ENCODE measurements around the gene TOPAZ1. TPM values are rescaled to one million over a fixed set of nuclear protein-coding genes. Genes with fewer than 3 reads are reported as not detected.
A peak's percentile ranks its signal among the peaks of the same experiment; 100 is the strongest.

Gene TOPAZ1
- total and polyA plus RNA-seq, 2 of the 13 experiments (the other 11 are each of a cell fraction or from before 2014, with no cell fraction given) = not detected

DNA sequence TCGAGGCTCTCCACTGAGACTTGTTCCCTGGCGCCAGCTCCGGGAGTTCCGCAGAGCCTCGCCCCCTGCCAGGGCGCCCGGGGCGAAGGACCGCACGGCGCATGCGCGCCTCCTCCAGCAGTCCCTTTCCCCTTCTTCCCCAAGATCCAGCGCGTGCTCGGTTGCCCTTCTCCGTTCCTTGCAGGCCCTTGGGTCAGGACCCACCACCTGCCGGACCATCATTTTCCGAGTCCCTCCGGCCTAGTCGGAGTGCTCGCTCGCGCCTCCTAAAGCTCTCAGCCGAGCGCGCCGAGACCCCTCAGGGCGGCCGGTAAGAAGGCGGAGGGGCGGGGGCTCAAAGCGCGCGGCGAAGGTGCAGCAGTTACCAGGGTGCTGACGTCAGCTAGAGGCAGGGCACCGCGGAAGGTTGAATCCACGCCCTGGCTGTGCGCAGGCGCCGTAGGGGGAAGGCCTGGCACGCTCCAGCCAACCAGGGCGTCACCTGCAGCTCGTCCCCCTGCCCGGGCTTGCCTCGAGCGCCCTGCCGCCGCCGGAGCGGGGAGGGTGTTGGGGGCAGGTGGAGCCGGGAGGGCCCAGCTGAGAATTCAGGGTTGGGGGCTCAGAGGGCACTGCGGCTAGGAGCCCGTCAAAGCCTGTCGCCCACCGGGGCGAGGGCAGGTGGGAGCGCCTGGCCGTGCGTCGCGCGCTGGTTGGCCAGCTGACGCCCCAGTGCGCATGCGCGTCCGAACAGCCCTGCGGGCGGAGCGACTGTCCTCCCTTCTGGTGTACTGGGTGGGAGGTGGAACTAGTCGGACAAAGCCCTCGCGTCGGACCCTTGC lies 96.5 kb downstream of the TOPAZ1 start, which contains the start of gene TCAIM (continued):
- TF ChIP-seq, protein P1, sequence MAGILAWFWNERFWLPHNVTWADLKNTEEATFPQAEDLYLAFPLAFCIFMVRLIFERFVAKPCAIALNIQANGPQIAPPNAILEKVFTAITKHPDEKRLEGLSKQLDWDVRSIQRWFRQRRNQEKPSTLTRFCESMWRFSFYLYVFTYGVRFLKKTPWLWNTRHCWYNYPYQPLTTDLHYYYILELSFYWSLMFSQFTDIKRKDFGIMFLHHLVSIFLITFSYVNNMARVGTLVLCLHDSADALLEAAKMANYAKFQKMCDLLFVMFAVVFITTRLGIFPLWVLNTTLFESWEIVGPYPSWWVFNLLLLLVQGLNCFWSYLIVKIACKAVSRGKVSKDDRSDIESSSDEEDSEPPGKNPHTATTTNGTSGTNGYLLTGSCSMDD (CRISPR knock-in tag; IDR thresholded peaks at IDR 0.05) = peak; percentile 47
- TF ChIP-seq NR3C1 (CRISPR knock-in tag; IDR thresholded peaks at IDR 0.05) = no peak
- TF ChIP-seq ZNF547 (CRISPR knock-in tag; IDR thresholded peaks at IDR 0.05) = peak; percentile 98
- peak; percentile 97; the same call in 1 of the 2 replicates for TF ChIP-seq ZNF230 (CRISPR knock-in tag; IDR thresholded peaks at IDR 0.05)
- TF ChIP-seq SALL1 (CRISPR knock-in tag; IDR thresholded peaks at IDR 0.05) = peak; percentile 99
- TF ChIP-seq KLF9 (CRISPR knock-in tag; IDR thresholded peaks at IDR 0.05; ENCODE audit: low read depth) = peak; percentile 92; the same call in 1 of the 2 replicates
- TF ChIP-seq HMGA1 (CRISPR knock-in tag; conservative IDR thresholded peaks at IDR 0.05) = no peak
- 0 out of 2 replicates have a peak, but pooled peaks have one; percentile 46 for TF ChIP-seq MEIS2 (CRISPR knock-in tag; IDR thresholded peaks at IDR 0.05)
- peak; percentile 75; the same call in 1 of the 2 replicates for TF ChIP-seq ZNF354B (CRISPR knock-in tag; IDR thresholded peaks at IDR 0.05)
- TF ChIP-seq ZFP36L1 (CRISPR knock-in tag; IDR thresholded peaks at IDR 0.05) = peak; percentile 98
- TF ChIP-seq, protein P2, sequence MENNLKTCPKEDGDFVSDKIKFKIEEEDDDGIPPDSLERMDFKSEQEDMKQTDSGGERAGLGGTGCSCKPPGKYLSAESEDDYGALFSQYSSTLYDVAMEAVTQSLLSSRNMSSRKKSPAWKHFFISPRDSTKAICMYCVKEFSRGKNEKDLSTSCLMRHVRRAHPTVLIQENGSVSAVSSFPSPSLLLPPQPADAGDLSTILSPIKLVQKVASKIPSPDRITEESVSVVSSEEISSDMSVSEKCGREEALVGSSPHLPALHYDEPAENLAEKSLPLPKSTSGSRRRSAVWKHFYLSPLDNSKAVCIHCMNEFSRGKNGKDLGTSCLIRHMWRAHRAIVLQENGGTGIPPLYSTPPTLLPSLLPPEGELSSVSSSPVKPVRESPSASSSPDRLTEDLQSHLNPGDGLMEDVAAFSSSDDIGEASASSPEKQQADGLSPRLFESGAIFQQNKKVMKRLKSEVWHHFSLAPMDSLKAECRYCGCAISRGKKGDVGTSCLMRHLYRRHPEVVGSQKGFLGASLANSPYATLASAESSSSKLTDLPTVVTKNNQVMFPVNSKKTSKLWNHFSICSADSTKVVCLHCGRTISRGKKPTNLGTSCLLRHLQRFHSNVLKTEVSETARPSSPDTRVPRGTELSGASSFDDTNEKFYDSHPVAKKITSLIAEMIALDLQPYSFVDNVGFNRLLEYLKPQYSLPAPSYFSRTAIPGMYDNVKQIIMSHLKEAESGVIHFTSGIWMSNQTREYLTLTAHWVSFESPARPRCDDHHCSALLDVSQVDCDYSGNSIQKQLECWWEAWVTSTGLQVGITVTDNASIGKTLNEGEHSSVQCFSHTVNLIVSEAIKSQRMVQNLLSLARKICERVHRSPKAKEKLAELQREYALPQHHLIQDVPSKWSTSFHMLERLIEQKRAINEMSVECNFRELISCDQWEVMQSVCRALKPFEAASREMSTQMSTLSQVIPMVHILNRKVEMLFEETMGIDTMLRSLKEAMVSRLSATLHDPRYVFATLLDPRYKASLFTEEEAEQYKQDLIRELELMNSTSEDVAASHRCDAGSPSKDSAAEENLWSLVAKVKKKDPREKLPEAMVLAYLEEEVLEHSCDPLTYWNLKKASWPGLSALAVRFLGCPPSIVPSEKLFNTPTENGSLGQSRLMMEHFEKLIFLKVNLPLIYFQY (CRISPR knock-in tag; IDR thresholded peaks at IDR 0.05; ENCODE audit: borderline replicate concordance) = peak; percentile 43; the same call in 1 of the 2 replicates
- peak; percentile 85; the same call in 1 of the 2 replicates for TF ChIP-seq MTA1 (CRISPR knock-in tag; IDR thresholded peaks at IDR 0.05; ENCODE audit: borderline replicate concordance)
- peak; percentile 96; the same call in 1 of the 2 replicates for TF ChIP-seq NR1H2 (CRISPR knock-in tag; IDR thresholded peaks at IDR 0.05; ENCODE audit: borderline replicate concordance, low read depth)
- TF ChIP-seq SYNCRIP (IDR thresholded peaks at IDR 0.05; ENCODE audit: insufficient read depth, low read depth, low read length) = no peak
- peak; percentile 95 for TF ChIP-seq ZNF674 (CRISPR knock-in tag; IDR thresholded peaks at IDR 0.05; ENCODE audit: low read depth)
- peak; percentile 46; the same call in 1 of the 2 replicates for TF ChIP-seq ZSCAN29 (CRISPR knock-in tag; conservative IDR thresholded peaks at IDR 0.05)
- 0 out of 2 replicates have a peak, but pooled peaks have one; percentile 20 for TF ChIP-seq ZBTB3 (CRISPR knock-in tag; IDR thresholded peaks at IDR 0.05; ENCODE audit: borderline replicate concordance, low read depth)
- TF ChIP-seq ZNF850 (CRISPR knock-in tag; conservative IDR thresholded peaks at IDR 0.05) = peak; percentile 96
- peak; percentile 89; the same call in 1 of the 2 replicates for TF ChIP-seq AKAP8 (CRISPR knock-in tag; IDR thresholded peaks at IDR 0.05)
- peak; percentile 28; the same call in 1 of the 2 replicates for TF ChIP-seq SIX4 (CRISPR knock-in tag; IDR thresholded peaks at IDR 0.05)
- peak; percentile 70; the same call in 1 of the 2 replicates for TF ChIP-seq ZNF264 (CRISPR knock-in tag; IDR thresholded peaks at IDR 0.05)
- TF ChIP-seq PHF5A (CRISPR knock-in tag; IDR thresholded peaks at IDR 0.05; ENCODE audit: low read depth, unreplicated experiment) = peak; percentile 87
- TF ChIP-seq RAD51 (IDR thresholded peaks at IDR 0.05; ENCODE audit: borderline replicate concordance) = no peak
- no peak for TF ChIP-seq CENPX (CRISPR knock-in tag; IDR thresholded peaks at IDR 0.05)
- peak; percentile 77; the same call in 1 of the 2 replicates for TF ChIP-seq ZNF614 (CRISPR knock-in tag; IDR thresholded peaks at IDR 0.05; ENCODE audit: borderline replicate concordance)
- no peak for TF ChIP-seq MBNL3 (CRISPR knock-in tag; conservative IDR thresholded peaks at IDR 0.05)

Measured in HepG2 (cell line).